ENCODE results near the gene C20orf96.
"Not testable (repeated sequence)": the region's sequence is repeated elsewhere in the genome, so short reads cannot be mapped to it uniquely, and the experiment has no call there.

C20orf96 gene, protein sequence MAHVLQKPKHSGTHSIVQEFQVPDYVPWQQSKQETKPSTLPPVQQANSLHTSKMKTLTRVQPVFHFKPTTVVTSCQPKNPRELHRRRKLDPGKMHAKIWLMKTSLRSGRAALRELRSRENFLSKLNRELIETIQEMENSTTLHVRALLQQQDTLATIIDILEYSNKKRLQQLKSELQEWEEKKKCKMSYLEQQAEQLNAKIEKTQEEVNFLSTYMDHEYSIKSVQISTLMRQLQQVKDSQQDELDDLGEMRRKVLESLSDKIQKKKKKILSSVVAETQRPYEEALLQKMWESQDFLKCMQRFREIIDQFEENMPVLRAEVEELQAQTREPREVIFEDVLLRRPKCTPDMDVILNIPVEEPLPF

DNA sequence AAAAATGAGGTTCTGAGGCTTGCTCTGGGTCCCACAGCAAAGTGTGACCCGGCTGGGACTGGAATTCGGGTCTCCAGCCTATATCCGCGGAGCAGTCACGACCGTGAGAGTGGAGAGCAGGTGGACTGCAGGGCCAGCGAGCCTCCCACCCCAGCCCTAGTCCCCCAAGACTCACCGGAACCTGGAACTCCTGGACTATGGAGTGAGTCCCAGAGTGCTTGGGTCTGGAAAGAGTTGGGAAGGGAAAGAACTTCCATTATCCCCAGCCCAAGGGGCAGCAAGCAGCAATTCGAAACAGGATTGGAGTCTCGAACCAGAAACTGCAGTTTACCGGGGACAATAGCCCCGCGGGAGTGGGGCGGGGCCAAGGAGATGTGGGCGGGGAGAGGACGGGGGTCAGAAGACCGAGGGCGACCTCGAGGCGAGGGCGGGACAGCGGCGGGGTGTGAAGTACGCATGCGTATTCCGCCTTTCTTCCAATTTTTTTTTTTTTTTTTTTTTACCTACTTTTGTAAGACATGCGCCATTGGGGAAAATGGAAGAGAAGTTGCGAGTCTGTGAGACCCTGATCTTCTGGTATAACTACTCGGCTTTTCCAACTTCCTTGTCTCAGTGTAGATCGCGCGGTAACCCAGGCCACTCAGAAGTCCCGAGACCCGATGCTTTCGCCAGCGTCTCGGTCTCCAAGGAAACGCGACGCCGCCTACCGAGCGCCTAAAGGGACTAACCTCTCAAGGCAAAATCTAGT, at the start of gene C20orf96:
TSS of gene C20orf96 (minus strand) at position 667 of the 748 bp plus-strand sequence. CDS start at position 527, 140 bp downstream.
- peak; percentile 92 for DNase-seq

DNA sequence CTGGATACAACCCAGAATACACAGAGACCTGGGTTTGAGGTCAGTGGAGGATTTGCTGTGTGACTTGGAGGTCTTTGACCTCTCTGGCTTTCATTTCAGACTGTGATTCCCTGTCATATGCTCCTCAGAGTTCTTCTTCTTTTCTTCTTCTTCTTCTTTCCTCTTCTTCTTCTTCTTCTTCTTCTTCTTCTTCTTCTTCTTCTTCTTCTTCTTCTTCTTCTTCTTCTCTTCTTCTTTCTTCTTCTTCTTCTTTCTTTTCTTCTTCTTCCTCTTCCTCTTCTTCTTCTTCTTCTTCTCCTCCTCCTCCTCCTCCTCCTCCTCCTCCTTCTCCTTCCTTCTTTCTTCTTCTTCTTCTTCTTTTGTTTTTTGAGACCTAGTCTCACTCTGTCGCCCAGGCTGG, 45.5 kb upstream of the C20orf96 start:
- DNase-seq: not testable (repeated sequence)

DNA sequence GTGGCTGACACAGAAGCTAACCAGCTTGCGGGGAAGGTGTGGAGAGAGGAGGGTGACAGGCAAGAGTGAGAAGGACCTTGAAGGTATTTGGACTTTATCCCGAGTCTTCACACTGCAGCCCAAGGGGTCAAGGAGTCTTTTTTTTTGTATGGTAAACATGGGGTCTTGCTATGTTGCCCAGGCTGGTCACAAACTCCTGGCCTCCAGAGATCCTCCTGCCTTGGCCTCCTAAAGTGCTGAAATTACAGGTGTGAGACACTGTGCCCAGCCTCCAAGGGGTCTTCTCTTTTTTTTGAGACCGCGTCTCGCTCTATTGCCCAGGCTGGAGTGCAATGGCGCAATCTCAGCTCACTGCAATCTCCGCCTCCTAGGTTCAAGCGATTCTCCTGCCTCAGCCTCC, 44.0 kb upstream of the C20orf96 start:
- no peak for DNase-seq

DNA sequence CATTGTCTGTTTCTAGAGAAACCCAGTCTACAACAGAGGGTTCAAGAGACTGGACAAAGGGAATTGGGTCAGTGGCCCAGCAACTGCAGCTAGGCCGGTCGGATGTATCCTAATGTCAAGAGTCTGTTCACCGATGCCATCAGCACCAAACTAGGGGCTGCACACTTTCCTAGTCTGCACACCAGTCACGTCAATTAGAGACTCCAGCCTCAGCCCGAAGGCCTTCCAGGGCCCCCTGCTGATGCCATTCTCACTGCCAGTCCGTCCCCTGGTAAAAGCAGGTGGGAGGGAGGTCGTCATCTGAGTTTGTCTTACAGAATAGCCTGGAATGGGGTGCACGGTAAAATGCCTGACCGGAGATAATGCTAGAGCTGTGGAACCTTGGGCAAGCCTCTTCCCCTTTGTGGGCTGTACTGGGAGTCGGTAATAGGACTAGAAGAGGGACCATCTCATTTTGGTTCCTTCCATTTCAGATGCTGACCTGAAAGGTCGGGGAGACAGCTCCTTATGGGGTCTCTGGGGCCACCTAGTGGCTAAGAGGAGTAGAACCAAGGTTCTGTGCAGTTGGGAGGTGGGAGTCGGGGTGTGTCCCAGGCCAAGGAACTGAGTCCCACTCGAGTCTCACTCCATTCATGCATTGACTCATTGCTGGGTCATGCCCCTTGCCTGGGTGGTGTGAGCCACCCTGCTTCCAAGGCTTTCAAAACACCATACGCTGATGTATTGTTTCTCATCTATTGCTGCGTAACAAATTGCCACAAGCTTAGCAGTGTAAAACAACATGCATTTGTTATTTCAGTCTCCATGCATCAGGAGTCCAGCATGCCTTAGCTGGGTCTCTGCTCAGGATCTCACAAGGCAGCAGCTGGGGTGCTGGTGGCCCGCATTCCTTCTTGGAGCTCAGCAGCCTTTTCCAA, 39.9 kb upstream of the C20orf96 start:
- peak; percentile 79 for DNase-seq

DNA sequence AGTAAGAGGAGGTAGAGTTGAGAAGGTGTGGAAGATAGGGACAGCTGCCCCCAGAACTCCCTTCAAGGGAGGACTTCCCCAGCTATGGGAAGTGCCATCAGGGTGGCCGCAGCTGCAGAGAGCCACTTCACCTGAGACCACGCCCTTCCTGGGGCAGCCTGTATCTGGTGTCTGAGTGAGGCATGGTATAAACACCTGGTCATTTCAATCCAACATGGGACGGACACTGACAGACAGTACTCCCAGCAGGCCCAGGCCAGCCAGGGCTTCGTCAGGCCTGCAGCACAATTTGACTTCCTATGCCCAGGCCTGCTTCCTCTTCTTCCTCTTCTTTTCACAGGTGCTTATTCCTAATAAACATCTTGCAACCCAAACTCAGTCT, 39.3 kb upstream of the C20orf96 start:
- DNase-seq: no peak

DNA sequence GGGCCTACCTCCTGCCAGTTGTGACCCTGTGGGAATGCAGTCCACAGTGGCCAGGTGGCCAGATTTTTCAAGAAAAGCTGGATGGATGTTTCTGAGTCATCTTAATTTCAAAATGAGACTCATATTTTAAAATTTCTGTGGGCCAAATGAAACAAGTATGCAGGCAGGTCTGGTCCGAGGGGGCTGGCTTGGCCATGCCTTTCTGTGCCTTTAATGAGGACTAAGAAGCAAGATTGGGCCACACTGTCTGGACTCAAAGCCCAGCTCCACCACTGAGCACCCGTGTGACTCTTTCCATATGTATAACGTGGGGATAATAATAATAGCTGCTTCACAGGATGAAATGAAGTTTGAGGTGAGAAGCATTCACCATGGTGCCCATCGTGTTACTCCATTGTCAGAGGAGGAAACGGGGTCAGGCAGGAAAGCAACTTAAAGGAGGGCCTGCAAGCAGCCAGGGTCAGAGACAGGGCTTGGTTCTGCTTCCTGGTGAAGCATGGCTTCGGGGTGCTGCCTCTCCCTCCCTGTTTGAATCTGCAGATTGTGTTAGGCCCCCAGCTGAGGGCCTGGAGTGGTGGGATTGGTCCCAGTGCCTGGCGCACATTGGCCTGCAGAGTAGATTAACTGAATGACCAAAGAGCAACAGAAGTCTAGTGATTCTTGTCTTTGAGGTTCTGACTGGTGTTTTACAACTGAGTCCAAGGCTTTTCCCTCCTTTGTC, 38.6 kb upstream of the C20orf96 start:
- no peak for DNase-seq

DNA sequence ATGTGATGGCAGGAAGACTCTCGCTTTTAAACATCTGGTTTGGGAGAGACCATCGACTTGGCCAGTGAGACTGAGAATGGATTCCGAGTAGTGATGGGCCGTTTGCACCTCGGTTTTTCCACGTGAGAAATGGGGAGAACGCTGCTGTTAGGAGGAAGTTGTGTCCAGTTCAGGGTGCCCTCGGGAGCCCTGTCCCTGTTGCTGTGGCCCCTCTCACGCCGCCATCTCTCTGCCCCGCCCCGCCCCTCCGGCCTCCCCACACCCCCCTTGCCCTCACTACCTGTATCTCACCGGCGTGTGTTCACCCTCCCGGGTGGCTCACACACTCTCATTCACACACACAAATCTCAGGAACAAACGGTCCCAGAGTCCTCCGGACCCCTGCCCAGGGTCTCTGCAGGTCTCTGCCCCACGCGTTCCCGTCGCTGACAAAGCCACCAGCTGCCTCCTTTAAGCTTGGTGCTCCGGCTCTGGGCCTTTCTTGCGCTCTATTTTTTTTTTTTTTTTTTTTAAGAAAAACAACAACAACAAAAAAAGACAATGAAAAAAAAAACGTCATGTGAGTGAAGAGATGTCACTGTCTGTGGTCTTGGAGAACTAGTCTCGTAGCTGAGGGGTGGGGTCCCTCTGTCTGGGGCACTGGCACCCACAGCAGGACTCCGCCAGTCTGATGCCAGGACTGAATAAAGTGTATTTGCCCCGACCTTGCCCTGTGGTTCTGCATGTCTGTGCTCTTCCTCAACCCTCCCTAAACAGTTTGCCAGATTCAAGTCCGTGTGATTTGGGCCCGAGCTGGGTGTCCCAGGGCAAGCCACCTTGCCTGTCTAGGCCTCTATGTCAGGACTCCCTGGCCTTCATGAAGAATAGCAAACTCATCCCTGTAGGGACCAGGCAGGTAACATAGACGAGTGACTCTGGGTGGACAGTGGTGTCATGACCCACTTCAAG, 37.8 kb upstream of the C20orf96 start:
- DNase-seq: no peak

DNA sequence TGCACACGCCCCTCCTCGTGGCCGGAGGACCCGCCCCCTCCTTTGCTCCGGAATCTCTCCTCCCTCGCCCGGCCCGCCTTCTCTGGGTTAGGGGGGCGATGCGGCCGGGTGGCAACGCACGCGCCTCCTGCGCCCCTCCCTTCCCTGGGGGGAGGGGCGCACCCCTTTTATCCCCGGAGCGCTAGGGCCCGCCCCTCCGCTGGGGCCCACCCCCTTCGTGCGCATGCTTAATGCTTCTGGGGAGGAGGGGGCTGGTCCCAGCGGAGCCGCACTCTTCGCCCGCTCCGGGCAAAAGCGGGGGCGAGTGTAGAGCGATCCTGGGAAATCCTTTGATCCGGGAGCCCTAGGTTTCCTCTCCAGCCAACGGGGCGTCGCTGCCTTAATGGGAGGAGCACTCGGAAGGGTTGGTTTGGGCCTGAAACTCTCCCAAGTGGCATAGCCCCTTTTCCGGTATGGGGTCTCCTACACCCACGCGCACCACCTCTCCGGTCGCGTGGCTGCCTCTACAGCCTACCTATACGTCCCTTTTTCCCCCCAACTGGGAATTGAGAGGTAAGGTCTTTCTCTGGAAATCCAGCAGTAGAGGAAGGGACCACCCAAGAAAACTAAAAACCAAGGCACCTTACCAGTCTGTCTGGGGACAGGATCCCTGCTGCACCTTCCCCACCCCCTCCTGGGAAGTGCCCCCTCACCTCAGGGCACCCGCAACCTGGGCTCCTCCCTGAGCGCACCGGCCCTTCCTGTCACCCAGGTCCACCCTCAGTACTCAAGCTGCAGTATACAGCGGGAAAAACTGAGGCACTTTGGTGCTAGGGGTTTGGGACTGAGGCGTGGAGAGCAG, 36.9 kb upstream of the C20orf96 start:
- peak; percentile 88 for DNase-seq

DNA sequence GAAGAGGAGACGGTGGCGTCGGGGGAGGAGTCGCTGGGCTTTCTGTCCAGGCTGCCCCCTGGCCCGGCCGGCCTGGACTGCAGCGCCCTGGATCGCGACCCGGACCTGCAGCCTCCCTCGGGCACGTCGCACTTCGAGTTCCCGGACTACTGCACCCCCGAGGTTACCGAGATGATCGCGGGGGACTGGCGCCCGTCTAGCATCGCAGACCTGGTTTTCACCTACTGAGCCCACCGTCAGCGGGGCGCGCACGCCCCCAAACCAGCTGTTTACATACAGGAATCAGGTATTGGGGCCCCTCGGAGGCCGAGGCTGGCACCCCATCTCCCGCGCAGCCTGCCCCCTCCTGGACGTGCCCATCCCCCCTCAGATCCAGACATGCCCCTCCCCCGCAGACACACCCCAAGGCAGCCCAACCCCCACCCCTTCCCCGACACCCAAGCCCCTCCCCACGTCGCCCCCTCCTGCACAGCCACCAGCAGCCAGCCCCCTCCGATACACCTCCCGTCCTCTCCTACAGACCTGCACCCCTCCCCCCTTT, 36.2 kb upstream of the C20orf96 start:
- DNase-seq: no peak

DNA sequence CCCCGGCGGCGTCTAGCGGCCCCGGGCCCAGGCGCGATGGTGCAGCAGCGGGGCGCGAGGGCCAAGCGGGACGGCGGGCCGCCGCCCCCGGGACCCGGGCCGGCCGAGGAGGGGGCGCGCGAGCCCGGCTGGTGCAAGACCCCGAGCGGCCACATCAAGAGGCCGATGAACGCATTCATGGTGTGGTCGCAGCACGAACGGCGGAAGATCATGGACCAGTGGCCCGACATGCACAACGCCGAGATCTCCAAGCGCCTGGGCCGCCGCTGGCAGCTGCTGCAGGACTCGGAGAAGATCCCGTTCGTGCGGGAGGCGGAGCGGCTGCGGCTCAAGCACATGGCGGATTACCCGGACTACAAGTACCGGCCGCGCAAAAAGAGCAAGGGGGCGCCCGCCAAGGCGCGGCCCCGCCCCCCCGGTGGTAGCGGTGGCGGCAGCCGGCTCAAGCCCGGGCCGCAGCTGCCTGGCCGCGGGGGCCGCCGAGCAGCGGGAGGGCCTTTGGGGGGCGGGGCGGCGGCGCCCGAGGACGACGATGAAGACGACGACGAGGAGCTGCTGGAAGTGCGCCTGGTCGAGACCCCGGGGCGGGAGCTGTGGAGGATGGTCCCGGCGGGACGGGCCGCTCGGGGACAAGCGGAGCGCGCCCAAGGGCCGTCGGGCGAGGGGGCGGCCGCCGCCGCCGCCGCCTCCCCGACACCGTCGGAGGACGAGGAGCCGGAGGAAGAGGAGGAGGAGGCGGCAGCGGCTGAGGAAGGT, 35.5 kb upstream of the C20orf96 start:
- DNase-seq: peak; percentile 85

DNA sequence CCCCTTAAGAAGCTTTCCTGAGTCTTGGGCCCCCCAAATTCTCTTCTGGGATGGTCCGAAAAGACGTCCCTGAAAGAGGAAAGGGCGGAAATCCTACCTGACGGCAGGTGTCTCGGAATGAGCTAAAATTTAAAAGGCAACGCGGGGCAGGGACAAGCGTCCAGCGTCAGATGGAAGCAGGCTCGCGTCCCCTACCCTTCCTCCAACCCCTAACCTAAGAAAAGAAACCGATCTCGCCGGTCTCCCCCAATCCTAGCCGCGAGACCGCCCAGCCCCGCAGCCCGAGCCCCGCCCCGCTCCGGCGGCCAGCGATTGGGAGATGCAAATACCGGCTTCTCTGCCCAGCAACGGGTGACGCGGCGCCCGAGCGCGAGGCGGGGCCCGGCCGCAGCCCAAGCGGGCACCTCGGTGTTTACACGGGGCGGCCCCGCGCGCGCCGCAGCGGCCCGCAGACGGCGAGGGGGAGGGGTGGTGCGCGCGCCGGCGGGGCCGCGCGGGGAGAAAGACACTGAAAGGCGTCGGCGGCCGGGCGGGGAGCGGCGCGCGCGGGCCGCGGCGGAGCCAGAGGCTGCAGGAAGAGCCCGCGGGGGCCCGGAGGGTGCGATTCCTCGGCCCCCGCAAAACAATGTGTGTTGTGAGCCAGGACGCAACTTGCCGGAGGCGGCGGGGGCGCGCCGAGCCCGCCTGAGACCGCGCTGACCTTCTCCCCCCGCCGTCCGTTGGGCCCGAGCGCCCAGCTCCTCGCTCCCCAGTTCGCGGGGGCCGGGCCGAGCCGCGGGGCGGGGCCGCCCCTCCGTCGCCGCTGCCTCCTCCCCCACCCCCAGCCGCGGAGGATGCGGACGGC, 34.7 kb upstream of the C20orf96 start, which contains the start of gene SOX12:
TSS of gene SOX12 (plus strand) at position 508 of the 844 bp plus-strand sequence. CDS start 373 bp downstream, outside the sequence.
- DNase-seq: peak; percentile 99

DNA sequence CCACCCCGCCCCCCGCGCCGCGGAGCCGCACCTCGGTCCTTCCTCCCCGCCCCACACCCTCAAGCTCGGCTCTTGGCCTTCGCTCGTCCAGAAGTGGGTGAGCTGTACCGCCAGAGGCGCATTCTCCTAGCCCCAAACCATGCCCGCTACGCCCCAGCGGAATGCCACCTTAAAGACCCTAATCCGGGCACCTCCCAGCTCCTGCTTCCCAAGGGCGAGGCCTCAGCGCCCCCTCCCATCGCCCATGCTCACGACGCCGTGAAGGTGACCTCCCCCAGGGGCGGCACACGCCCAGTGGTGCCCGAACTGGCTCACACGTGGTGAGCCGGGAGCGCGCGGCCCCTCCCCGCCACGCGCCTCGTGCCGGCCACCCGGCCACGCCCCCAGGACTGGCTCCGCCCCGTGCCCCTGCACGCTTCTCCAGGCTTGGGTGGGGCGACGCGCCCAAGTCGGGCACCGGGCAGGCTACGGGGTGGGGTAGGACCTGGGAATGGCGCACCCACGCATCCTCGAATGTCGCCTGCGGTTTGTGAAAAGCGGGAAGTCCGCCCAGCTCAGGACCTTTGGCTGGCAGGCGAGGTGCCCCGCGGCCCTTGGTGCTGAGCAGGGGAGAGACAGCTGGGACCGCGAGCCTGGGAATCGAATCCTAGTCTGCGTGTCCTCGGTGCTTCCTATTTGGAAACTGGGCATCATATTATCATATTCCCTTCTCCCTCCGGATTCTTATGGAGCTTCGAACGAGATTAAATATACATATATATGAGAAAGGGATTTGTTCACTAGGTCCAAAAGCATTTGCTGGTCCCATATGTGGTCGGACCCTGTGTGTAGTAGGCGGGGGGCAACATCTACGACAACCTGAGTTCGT, 33.9 kb upstream of the C20orf96 start:
- DNase-seq: peak; percentile 97

DNA sequence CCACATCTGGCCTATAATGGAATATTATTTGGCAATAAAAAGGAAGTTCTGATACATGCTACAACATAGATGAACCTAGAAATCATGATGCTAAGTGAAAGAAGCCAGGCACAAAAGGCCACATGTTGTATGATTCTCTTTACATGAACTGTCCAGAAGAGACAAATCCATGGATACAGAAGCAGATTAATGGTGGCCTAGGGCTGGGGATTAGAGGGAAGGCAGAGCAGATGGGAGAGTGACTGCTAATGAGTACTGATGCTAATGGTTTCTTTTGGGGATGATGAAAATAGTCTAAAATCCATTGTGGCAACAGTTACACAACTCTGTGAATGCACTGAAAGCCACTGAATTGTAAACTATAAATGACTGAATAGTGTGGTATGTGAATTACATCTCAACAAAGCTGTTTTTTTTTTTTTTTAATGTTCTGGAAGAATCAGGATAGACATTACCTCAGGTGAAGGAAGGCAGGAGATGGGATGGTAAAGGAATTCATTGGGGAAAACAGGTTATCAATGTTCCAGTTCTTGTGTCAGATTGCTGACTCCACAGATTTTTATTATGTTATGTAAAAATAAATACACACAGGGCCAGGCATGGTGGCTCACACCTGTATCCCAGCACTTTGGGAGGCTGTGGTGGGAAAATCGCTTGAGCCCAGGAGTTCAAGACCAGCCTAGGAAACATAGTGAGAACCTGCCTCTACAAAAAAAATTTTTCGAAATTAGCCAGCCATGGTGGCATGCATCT, 25.9 kb upstream of the C20orf96 start:
- no peak for DNase-seq

DNA sequence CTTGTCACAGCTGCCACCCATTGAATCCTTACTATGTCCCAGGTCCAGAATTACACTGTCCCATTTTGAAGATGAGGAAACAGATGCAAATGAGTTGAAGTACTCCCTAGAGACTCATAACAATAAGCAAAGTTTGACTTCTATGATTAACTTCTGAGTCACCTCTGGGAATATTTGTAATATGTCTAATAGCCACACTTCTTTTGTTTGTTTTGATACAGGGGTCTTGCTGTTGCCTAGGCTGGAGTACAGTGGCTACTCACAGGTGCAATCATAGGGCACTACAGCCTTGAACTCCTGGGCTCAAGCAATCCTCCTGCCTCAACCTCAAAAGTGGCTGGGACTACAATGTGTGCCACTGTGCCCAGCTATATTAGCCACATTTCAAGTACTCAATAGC, 23.4 kb upstream of the C20orf96 start:
- no peak for DNase-seq

DNA sequence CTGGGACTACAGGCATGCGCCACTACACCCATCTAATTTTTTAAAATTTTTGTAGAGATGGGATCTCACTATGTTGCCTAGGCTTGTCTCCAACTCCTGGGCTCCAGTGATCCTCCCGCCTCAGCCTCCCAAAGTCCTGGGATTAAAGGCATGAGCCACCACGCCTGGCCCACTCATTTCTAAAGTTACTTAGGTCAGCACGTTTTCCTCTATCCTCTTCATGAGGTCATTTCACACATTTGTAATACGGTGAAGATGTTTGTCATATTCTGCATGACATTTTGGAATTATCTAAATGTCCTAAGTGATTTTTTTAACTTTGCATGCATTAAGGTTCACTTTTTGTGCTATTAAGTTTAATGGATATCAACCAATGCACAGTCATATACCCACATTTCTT, 22.9 kb upstream of the C20orf96 start:
- DNase-seq: no peak

DNA sequence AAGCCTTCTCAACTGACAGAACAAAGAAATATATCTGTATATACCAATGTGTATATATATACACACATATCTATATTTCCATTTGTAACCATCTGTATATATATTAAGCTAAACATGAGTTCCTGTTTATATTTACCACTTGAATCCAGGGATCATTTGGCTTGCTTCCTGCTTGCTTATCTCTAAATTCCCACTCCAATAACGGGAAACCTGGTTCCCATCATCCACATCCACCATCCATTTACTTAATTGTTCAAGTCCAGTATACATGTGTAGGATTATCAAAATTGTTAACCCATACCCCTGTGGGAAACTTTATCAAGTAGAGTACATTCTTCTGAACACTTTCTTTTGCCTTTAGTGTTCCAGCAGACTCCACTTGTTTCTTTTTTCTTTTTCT, 22.3 kb upstream of the C20orf96 start:
- DNase-seq: no peak

Data from activated CD8-positive, alpha-beta memory T cell treated with anti-CD3 and anti-CD28 coated beads for 24 hours (primary cell).